Endothelial cell of umbilical vein (primary cell): ENCODE results near the gene REEP1. TPM values are rescaled to one million over a fixed set of nuclear protein-coding genes. Genes with fewer than 3 reads are reported as not detected.

ENCODE experiments used
- BruUV-seq: library from RNA; stranded (reverse); fragments of 400-500 nt; replicated peaks from 2 replicates; lab custom pipeline; 2021; lab: Mats Ljungman, UMichigan
- CTCF ChIA-PET: fragments of 300-600, 350-600 bp; sonication (Branson Sonifier 250); formaldehyde crosslinking; loops from one replicate; lab custom pipeline; 2021; ENCODE audit warnings: antibody characterized with exemption, inconsistent platforms; lab: Charles Lee
- POLR2A ChIA-PET: fragments of 300-600, 350-600 bp; sonication (Branson Sonifier 250); formaldehyde crosslinking; loops from one replicate; lab custom pipeline; 2021; ENCODE audit warnings: antibody characterized with exemption, inconsistent platforms; lab: Charles Lee
- DNase-seq: peaks from one replicate; pipeline ENCODE4 v3.0.0-alpha.2; 2011; ENCODE audit warnings: low read depth, low spot score
- FAIRE-seq: peaks from 2 replicates; lab custom pipeline; 2011; peaks lifted over from hg19 to GRCh38; lab: Jason Lieb, UNC
- H2AFZ ChIP-seq: 2 replicates; pipeline ENCODE4 v1.6.0; 2012; ENCODE audit warnings: low read depth, low read length, control low read depth, inconsistent platforms
- H3K27ac ChIP-seq: 2 replicates; pipeline ENCODE4 v1.5.1; 2011; ENCODE audit warnings: low read depth, mild to moderate bottlenecking, control low read depth, low read length, moderate library complexity; ENCODE audit not compliant: insufficient read depth
- H3K27me3 ChIP-seq, 2 experiments: 2 replicates each; pipeline versions ENCODE4 v1.6.0 to v1.6.1; 2011; ENCODE audit warnings: low read length in 2 of 2, mixed read lengths in 1 of 2; ENCODE audit not compliant: control insufficient read depth in 2 of 2, insufficient read depth in 2 of 2
- H3K36me3 ChIP-seq, 2 experiments: 2 replicates in 1 of 2; 3 replicates in 1 of 2; pipeline ENCODE4 v1.5.1; 2011; ENCODE audit warnings: low read length in 2 of 2, mild to moderate bottlenecking in 1 of 2, moderate library complexity in 1 of 2; ENCODE audit not compliant: control insufficient read depth in 2 of 2, insufficient read depth in 2 of 2; ENCODE audit errors: extremely low read depth in 1 of 2
- H3K4me1 ChIP-seq: 3 replicates; pipeline ENCODE4 v1.5.1; 2011; ENCODE audit warnings: mild to moderate bottlenecking, low read length; ENCODE audit not compliant: control insufficient read depth, insufficient read depth; ENCODE audit errors: extremely low read depth
- H3K4me2 ChIP-seq: 2 replicates; pipeline ENCODE4 v1.6.1; 2011; ENCODE audit warnings: low read length, control low read depth, mixed read lengths; ENCODE audit not compliant: insufficient read depth
- H3K4me3 ChIP-seq, 3 experiments: fragments of 200-600 bp in 1 of 3; sonication (generic), shearing (Covaris generic) in 1 of 3; replicated peaks in 1 of 3; 2 replicates each; pipeline ENCODE4 v1.5.1; 2011 to 2016; ENCODE audit warnings: control low read depth in 3 of 3, low read length in 3 of 3, mild to moderate bottlenecking in 2 of 3, inconsistent platforms in 1 of 3, low read depth in 1 of 3, moderate library complexity in 1 of 3; ENCODE audit not compliant: insufficient read depth in 1 of 3
- H3K79me2 ChIP-seq: 2 replicates; pipeline ENCODE4 v1.6.0; 2012; ENCODE audit warnings: low read length, inconsistent platforms; ENCODE audit not compliant: control insufficient read depth, insufficient read depth
- H3K9ac ChIP-seq: replicated peaks from 2 replicates; pipeline ENCODE3; 2011; ENCODE audit warnings: low read length, control low read depth; ENCODE audit not compliant: insufficient read depth; ENCODE audit errors: extremely low read depth
- H3K9me1 ChIP-seq: replicated peaks from 3 replicates; pipeline ENCODE4 v1.6.0; 2011; ENCODE audit warnings: mild to moderate bottlenecking, low read length; ENCODE audit not compliant: control insufficient read depth, insufficient read depth; ENCODE audit errors: extremely low read depth
- H3K9me3 ChIP-seq: replicated peaks from 2 replicates; pipeline ENCODE4 v1.5.1; 2012; ENCODE audit warnings: low read length, inconsistent platforms; ENCODE audit not compliant: control insufficient read depth, insufficient read depth
- H4K20me1 ChIP-seq: replicated peaks from 2 replicates; pipeline ENCODE3; 2011; ENCODE audit warnings: mild to moderate bottlenecking, low read length; ENCODE audit not compliant: control insufficient read depth, insufficient read depth; ENCODE audit errors: extremely low read depth
- EZH2 ChIP-seq: IDR thresholded peaks from 2 replicates; pipeline ENCODE4 v1.6.1; 2012; ENCODE audit warnings: borderline replicate concordance, low read depth, mild to moderate bottlenecking, moderate library complexity, low read length, inconsistent platforms; ENCODE audit not compliant: severe bottlenecking
- GATA2 ChIP-seq: IDR thresholded peaks from 2 replicates; pipeline ENCODE4 v1.7.0; 2011; ENCODE audit warnings: low read depth, mild to moderate bottlenecking, moderate library complexity, mixed read lengths, low read length; ENCODE audit not compliant: insufficient read length, insufficient read depth
- JUN ChIP-seq: IDR thresholded peaks from 2 replicates; pipeline ENCODE4 v1.6.1; 2011; ENCODE audit warnings: borderline replicate concordance, low read depth; ENCODE audit not compliant: insufficient read length, insufficient read depth
- MYC ChIP-seq: IDR thresholded peaks from one replicate; pipeline ENCODE4 v1.6.1; 2011; ENCODE audit warnings: mild to moderate bottlenecking, low read depth, low read length
- POLR2A ChIP-seq: IDR thresholded peaks from 2 replicates; pipeline ENCODE4 v1.6.1; 2012; ENCODE audit warnings: low read depth, mild to moderate bottlenecking, control low read depth, low read length
- POLR2AphosphoS5 ChIP-seq: IDR thresholded peaks from 2 replicates; pipeline ENCODE4 v1.6.1; 2012; ENCODE audit warnings: low read depth, mild to moderate bottlenecking, control low read depth, low read length, moderate library complexity; ENCODE audit not compliant: insufficient read depth
- dilution Hi-C: fragments of 300-500 bp; cut with MboI; formaldehyde crosslinking; loops from one replicate; pipeline ENCODE4 v1.15.0; 2019; ENCODE audit warnings: low sequenced_read_pairs; ENCODE audit not compliant: extremely low pct_ligation_motif_present
- intact Hi-C: fragments of 100-400 bp; cut with micrococcal nuclease; formaldehyde crosslinking; loops from one replicate; pipeline ENCODE4 v1.10.0; 2022
- polyA plus RNA-seq, 4 experiments: library from polyadenylated mRNA; depleted of rRNA in 3 of 4; stranded (reverse) in 3 of 4; unstranded in 1 of 4; fragments of >200 nt; gene quantifications; 2 replicates each; pipeline versions ENCODE4 v1.2.1 to v1.2.3, GENCODE V29; 2011 to 2012; ENCODE audit warnings: missing spikeins in 1 of 4
- total RNA-seq: library from RNA; stranded (reverse); gene quantifications from 2 replicates; pipeline ENCODE4 v1.2.3, GENCODE V29; 2021
- TF ChIP-seq, protein P1 (sequence below), 2 donors: IDR thresholded peaks; 1 replicate in 1 of 2; 2 replicates in 1 of 2; pipeline ENCODE4 v1.5.1; 2011; ENCODE audit warnings: low read length in 2 of 2, mild to moderate bottlenecking in 2 of 2, moderate library complexity in 2 of 2, control low read depth in 1 of 2, inconsistent platforms in 1 of 2, low read depth in 1 of 2; ENCODE audit not compliant: insufficient read depth in 1 of 2; ENCODE audit errors: extremely low read depth in 1 of 2
- TF ChIP-seq, protein P2 (sequence below): IDR thresholded peaks from 2 replicates; pipeline ENCODE4 v1.6.1; 2011; ENCODE audit not compliant: insufficient read depth, insufficient read length

Gene REEP1
- total and polyA plus RNA-seq, 2 donors (not counting 3 experiments of a cell fraction or from before 2014, with no cell fraction given) = 0.11 to 0.53 TPM

DNA sequence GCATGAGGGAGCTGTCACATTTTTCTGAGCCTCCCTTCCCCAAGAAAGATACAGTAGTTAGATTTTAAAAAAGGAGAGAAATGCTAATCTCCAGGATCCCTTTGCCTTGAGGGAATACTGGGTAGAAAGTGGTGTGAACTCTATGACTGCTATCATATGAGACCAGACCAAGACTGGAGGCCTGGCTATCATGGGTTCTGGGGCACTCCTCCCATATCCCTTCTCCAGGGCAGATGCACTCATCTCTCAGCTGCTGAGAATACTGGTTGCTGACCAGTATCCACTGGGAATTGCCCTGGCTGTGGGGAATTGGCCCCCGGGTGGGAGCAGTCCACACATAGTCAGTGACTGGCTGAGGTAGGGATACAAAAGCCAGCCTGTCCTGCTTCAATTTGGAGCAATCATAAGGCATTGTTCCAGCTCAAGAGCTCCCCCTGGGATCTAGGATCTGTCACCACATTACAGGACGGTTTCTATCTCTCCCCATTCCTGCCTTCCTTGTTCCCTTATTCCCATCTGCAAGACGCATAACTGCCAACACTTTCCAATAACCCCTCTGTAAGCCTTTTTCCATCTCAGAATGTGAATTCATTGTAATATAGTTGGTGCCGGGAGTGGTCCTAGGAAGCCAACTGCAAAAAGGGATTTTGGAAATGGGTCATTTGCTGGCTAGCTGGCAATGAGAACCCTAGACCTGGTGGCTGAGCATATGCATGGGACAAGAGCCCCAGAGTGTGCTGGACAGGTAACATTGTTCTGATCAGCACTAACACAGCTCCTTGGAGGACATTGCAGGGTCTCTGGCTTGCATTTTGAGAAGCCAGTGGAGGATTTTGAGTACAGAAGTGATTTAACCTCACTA is 35.4 kb upstream of the REEP1 start:
- BruUV-seq = no TSS peak
- no peak overlapping the region for H3K4me3 ChIP-seq
- no peaks in the 10 kb centered on the region for H3K9me3 ChIP-seq
- H3K4me2 ChIP-seq = no peak overlapping the region
- TF ChIP-seq JUN (no peak), GATA2 (no peak), EZH2 (no peak), POLR2AphosphoS5 (no peak), POLR2A (no peak), MYC (no peak)
- TF ChIP-seq, protein P1, sequence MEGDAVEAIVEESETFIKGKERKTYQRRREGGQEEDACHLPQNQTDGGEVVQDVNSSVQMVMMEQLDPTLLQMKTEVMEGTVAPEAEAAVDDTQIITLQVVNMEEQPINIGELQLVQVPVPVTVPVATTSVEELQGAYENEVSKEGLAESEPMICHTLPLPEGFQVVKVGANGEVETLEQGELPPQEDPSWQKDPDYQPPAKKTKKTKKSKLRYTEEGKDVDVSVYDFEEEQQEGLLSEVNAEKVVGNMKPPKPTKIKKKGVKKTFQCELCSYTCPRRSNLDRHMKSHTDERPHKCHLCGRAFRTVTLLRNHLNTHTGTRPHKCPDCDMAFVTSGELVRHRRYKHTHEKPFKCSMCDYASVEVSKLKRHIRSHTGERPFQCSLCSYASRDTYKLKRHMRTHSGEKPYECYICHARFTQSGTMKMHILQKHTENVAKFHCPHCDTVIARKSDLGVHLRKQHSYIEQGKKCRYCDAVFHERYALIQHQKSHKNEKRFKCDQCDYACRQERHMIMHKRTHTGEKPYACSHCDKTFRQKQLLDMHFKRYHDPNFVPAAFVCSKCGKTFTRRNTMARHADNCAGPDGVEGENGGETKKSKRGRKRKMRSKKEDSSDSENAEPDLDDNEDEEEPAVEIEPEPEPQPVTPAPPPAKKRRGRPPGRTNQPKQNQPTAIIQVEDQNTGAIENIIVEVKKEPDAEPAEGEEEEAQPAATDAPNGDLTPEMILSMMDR (IDR thresholded peaks at IDR 0.05; ENCODE audit: extremely low read depth in 1 of 2, insufficient read depth in 1 of 2, low read depth in 1 of 2, low read length in 2 of 2) = peak; percentile 53 to 79
- TF ChIP-seq, protein P2, sequence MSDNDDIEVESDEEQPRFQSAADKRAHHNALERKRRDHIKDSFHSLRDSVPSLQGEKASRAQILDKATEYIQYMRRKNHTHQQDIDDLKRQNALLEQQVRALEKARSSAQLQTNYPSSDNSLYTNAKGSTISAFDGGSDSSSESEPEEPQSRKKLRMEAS = no peak
- intact Hi-C loops = loop anchor here (1.0 kb wide), 1 partner anchor 152 kb away; no protein-coding TSS in a partner anchor
- no peak overlapping the region for H3K27ac ChIP-seq
- DNase-seq = peak; percentile 57
- ChIA-PET POLR2A (no interaction called here), CTCF (interaction anchor here (0.9 to 5.1 kb wide), 26 partner anchors 8 to 229 kb away, joined by 3 to 92 read pairs (median 5); partner anchors contain the start of gene KDM3A)
- no peaks in the 10 kb centered on the region for H4K20me1 ChIP-seq
- peaks cover 2 to 13% of the 10 kb centered on the region in 2 experiments for H3K27me3 ChIP-seq
- peaks cover 3% of the 10 kb centered on the region for H3K4me1 ChIP-seq
- no peaks in the 10 kb centered on the region for H3K9me1 ChIP-seq
- H3K79me2 ChIP-seq = no peaks in the 10 kb centered on the region
- no peak overlapping the region for H2AFZ ChIP-seq
- peak; percentile 83 for FAIRE-seq
- dilution Hi-C loops = no loop called here
- no peak overlapping the region for H3K9ac ChIP-seq
- no peaks in the 10 kb centered on the region for H3K36me3 ChIP-seq
